HepG2 (cell line): ENCODE results near the gene CXCR5. TPM values are rescaled to one million over a fixed set of nuclear protein-coding genes. Genes with fewer than 3 reads are reported as not detected.

Experiments used
- CREB3 ChIP-seq: sonication (generic); formaldehyde crosslinking; IDR thresholded peaks from 2 replicates; pipeline ENCODE4 v1.5.0; 2020; ENCODE audit warnings: missing genetic modification reagents
- FOSL1 ChIP-seq: sonication (generic); formaldehyde crosslinking; IDR thresholded peaks from 2 replicates; pipeline ENCODE4 v1.9.0; 2021; ENCODE audit warnings: missing genetic modification reagents, borderline replicate concordance
- KAT8 ChIP-seq: IDR thresholded peaks from 2 replicates; pipeline ENCODE4 v1.6.1; 2016; ENCODE audit warnings: missing genetic modification reagents, missing compliant biosample characterization
- KIAA2018 ChIP-seq: sonication (generic); formaldehyde crosslinking; IDR thresholded peaks from 2 replicates; pipeline ENCODE4 v1.5.0; 2020; ENCODE audit warnings: mild to moderate bottlenecking, missing genetic modification reagents, borderline replicate concordance
- MLX ChIP-seq: IDR thresholded peaks from 2 replicates; pipeline ENCODE4 v1.6.1; 2016
- PCBP1 ChIP-seq: fragments of 200-400 bp; formaldehyde crosslinking; IDR thresholded peaks from 2 replicates; pipeline ENCODE4 v1.6.1; 2017; ENCODE audit warnings: mild to moderate bottlenecking, low read depth, low read length, borderline replicate concordance
- POLR2G ChIP-seq: fragments of 200-400 bp; formaldehyde crosslinking; IDR thresholded peaks from 2 replicates; pipeline ENCODE4 v1.6.1; 2018; ENCODE audit warnings: mild to moderate bottlenecking, low read depth, low read length, moderate library complexity
- PRDM4 ChIP-seq: sonication (generic); formaldehyde crosslinking; IDR thresholded peaks from 2 replicates; pipeline ENCODE4 v1.9.0; 2021; ENCODE audit warnings: missing genetic modification reagents, borderline replicate concordance
- SNAPC2 ChIP-seq: sonication (generic); formaldehyde crosslinking; IDR thresholded peaks from 2 replicates; pipeline ENCODE4 v1.8.1; 2022; ENCODE audit warnings: mild to moderate bottlenecking, missing genetic modification reagents
- ZBTB46 ChIP-seq: sonication (generic); formaldehyde crosslinking; IDR thresholded peaks from 2 replicates; pipeline ENCODE4 v1.4.0; 2020; ENCODE audit warnings: mild to moderate bottlenecking, missing genetic modification reagents, borderline replicate concordance
- ZC3H4 ChIP-seq: sonication (generic); formaldehyde crosslinking; IDR thresholded peaks from 2 replicates; pipeline ENCODE4 v1.4.0; 2020; ENCODE audit warnings: missing genetic modification reagents, borderline replicate concordance
- ZFYVE20 ChIP-seq: sonication (generic); formaldehyde crosslinking; IDR thresholded peaks from 2 replicates; pipeline ENCODE4 v1.8.0; 2023; ENCODE audit warnings: low read depth, mild to moderate bottlenecking, moderate library complexity, missing genetic modification reagents, borderline replicate concordance
- ZKSCAN5 ChIP-seq: sonication (generic); formaldehyde crosslinking; IDR thresholded peaks from 2 replicates; pipeline ENCODE4 v1.5.1; 2020; ENCODE audit warnings: mild to moderate bottlenecking, missing genetic modification reagents
- ZNF33B ChIP-seq: sonication (generic); formaldehyde crosslinking; IDR thresholded peaks from 2 replicates; pipeline ENCODE4 v1.5.1; 2020; ENCODE audit warnings: mild to moderate bottlenecking, missing genetic modification reagents
- polyA plus RNA-seq, 8 experiments: library from polyadenylated mRNA; depleted of rRNA in 3 of 8; stranded (reverse) in 7 of 8; unstranded in 1 of 8; fragments of >200 nt; fragmentation: Illumina TruSeq in 4 of 8; extraction: Trizol in 4 of 8; gene quantifications; 2 replicates each; pipeline versions ENCODE4 v1.2.1 to v1.2.3, GENCODE V29; 2011 to 2016; ENCODE audit warnings: low read depth in 4 of 8, missing spikeins in 1 of 8, mixed read lengths in 1 of 8; ENCODE audit not compliant: insufficient read depth in 1 of 8
- total RNA-seq, 5 experiments: library from RNA; depleted of rRNA; stranded (reverse); fragments of >200 nt; fragmentation: Illumina TruSeq; extraction: Trizol; gene quantifications; 2 replicates each; pipeline ENCODE4 v1.2.3, GENCODE V29; 2016; ENCODE audit warnings: low read depth in 1 of 5

CXCR5 gene
- total and polyA plus RNA-seq, 2 of the 13 experiments (the other 11 are each of a cell fraction or from before 2014, with no cell fraction given): not detected

GRCh38 chr11:118921929-118922744 is 38.4 kb downstream of the CXCR5 start (continued):
- TF ChIP-seq KIAA2018 (CRISPR knock-in tag) (no peak), CREB3 (CRISPR knock-in tag) (no peak), ZC3H4 (CRISPR knock-in tag) (no peak), POLR2G (no peak; the same call in 1 of the 2 replicates), ZKSCAN5 (CRISPR knock-in tag) (no peak), ZFYVE20 (no peak), ZNF33B (CRISPR knock-in tag) (no peak), ZBTB46 (no peak), SNAPC2 (CRISPR knock-in tag) (no peak), PRDM4 (no peak), PCBP1 (no peak), MLX (CRISPR knock-in tag) (no peak), FOSL1 (no peak), KAT8 (CRISPR knock-in tag) (no peak)
